HL-60 (cell line): ENCODE results near the gene KMT5C.

Source experiments
- DNase-seq, 2 experiments: peaks; one replicate each; pipeline ENCODE4 v3.0.0-alpha.2; 2010 to 2020; ENCODE audit warnings: low read depth in 1 of 2, low spot score in 1 of 2
- H3K27ac ChIP-seq: fragments of 250-450 bp; sonication (Bioruptor Pico); replicated peaks from 2 replicates; pipeline ENCODE4 v1.5.1; 2020; ENCODE audit warnings: mild to moderate bottlenecking, moderate library complexity
- H3K27me3 ChIP-seq: fragments of 250-450 bp; sonication (Bioruptor Pico); 2 replicates; pipeline ENCODE4 v1.5.1; 2021; ENCODE audit warnings: mild to moderate bottlenecking, moderate library complexity; ENCODE audit not compliant: insufficient read depth, poor library complexity, severe bottlenecking
- H3K4me3 ChIP-seq: replicated peaks from 2 replicates; pipeline ENCODE4 v1.5.1; 2011; ENCODE audit warnings: mild to moderate bottlenecking, control low read depth, low read length; ENCODE audit not compliant: insufficient read depth
- GABPA ChIP-seq: IDR thresholded peaks from 2 replicates; pipeline ENCODE4 v1.6.1; 2012; ENCODE audit warnings: low read depth
- POLR2AphosphoS5 ChIP-seq: IDR thresholded peaks from 2 replicates; pipeline ENCODE4 v1.6.1; 2012; ENCODE audit warnings: low read depth
- SPI1 ChIP-seq: IDR thresholded peaks from 2 replicates; pipeline ENCODE4 v1.6.1; 2012; ENCODE audit warnings: low read depth, mild to moderate bottlenecking, borderline replicate concordance
- TF ChIP-seq, protein P1 (sequence below): IDR thresholded peaks from one replicate; pipeline ENCODE4 v1.5.1; 2011; ENCODE audit warnings: low read length, control low read depth, inconsistent platforms; ENCODE audit not compliant: insufficient read depth
- TF ChIP-seq, protein P2 (sequence below): IDR thresholded peaks from 2 replicates; pipeline ENCODE4 v1.6.1; 2012; ENCODE audit warnings: low read depth; ENCODE audit not compliant: insufficient replicate concordance

The KMT5C gene

DNA sequence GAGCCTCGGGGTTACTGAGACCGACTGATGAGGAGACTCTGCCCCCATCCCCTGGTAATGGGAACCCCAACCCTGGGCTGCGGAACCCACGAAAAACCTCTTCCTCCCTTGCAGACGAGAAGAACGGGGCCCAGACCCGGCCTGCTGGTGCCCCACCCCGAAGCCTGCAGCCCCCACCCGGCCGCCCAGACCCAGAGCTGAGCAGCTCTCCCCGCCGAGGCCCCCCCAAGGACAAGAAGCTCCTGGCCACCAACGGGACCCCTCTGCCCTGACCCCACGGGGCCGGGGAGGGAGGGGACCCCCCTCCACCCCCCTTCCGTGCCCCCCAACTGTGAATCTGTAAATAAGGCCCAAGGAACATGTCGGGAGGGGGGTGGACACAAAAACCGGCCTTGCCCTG is 27.9 kb upstream of the KMT5C start:
- Histone ChIP-seq H3K4me3 (no peak overlapping the region), H3K27ac (no peak overlapping the region), H3K27me3 (no peaks in the 10 kb centered on the region)
- DNase-seq = no peak
- no peak for TF ChIP-seq GABPA

DNA sequence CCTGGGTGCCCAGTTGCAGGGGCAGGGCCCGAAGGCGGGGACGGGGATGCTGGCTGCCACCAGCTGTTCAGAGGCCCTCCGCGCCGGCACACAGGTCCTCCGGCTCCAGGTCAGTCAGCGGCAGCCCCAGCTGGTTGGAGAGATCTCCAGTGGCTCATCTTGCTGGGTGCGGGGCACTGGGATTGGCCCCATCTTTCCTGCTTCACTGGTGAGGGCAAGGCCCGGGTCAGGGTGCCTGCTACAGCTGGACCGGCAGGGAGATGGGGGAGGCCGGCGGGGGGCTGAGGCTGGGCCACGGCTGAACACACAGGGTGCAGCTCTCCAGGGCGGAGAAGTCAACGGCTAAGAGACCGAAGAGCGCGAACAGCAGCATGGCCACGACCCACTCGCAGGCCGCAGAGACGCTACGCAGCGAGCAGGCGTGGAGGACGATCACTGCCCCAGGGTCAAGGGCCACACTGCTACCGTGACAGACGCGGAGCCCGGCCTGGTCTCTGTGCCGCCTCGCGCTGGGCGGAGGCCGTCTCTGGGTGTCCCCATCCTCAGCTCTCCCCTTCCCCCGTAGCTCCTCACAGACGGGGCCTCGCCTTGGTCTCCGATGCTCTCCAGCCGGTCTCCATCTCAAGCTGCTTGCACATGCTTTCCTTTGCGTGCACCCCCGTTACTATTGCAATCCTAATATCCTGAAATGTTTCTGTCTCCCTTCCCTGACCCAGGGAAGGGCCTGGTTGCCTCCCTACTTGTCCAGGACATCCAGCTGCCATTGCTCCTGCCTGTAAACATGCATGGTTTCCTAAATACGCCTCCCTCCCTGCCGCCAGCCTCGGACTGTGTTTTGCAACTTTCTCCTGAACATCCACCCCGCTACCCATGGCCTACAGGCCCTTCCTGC is 26.8 kb upstream of the KMT5C start:
- Histone ChIP-seq H3K27me3 (no peaks in the 10 kb centered on the region), H3K27ac (no peak overlapping the region)
- TF ChIP-seq, protein P1, sequence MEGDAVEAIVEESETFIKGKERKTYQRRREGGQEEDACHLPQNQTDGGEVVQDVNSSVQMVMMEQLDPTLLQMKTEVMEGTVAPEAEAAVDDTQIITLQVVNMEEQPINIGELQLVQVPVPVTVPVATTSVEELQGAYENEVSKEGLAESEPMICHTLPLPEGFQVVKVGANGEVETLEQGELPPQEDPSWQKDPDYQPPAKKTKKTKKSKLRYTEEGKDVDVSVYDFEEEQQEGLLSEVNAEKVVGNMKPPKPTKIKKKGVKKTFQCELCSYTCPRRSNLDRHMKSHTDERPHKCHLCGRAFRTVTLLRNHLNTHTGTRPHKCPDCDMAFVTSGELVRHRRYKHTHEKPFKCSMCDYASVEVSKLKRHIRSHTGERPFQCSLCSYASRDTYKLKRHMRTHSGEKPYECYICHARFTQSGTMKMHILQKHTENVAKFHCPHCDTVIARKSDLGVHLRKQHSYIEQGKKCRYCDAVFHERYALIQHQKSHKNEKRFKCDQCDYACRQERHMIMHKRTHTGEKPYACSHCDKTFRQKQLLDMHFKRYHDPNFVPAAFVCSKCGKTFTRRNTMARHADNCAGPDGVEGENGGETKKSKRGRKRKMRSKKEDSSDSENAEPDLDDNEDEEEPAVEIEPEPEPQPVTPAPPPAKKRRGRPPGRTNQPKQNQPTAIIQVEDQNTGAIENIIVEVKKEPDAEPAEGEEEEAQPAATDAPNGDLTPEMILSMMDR = no peak
- TF ChIP-seq, protein P2, sequence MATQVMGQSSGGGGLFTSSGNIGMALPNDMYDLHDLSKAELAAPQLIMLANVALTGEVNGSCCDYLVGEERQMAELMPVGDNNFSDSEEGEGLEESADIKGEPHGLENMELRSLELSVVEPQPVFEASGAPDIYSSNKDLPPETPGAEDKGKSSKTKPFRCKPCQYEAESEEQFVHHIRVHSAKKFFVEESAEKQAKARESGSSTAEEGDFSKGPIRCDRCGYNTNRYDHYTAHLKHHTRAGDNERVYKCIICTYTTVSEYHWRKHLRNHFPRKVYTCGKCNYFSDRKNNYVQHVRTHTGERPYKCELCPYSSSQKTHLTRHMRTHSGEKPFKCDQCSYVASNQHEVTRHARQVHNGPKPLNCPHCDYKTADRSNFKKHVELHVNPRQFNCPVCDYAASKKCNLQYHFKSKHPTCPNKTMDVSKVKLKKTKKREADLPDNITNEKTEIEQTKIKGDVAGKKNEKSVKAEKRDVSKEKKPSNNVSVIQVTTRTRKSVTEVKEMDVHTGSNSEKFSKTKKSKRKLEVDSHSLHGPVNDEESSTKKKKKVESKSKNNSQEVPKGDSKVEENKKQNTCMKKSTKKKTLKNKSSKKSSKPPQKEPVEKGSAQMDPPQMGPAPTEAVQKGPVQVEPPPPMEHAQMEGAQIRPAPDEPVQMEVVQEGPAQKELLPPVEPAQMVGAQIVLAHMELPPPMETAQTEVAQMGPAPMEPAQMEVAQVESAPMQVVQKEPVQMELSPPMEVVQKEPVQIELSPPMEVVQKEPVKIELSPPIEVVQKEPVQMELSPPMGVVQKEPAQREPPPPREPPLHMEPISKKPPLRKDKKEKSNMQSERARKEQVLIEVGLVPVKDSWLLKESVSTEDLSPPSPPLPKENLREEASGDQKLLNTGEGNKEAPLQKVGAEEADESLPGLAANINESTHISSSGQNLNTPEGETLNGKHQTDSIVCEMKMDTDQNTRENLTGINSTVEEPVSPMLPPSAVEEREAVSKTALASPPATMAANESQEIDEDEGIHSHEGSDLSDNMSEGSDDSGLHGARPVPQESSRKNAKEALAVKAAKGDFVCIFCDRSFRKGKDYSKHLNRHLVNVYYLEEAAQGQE = no peak
- no peak for TF ChIP-seq SPI1
- TF ChIP-seq GABPA = no peak
- no peak for TF ChIP-seq POLR2AphosphoS5

DNA sequence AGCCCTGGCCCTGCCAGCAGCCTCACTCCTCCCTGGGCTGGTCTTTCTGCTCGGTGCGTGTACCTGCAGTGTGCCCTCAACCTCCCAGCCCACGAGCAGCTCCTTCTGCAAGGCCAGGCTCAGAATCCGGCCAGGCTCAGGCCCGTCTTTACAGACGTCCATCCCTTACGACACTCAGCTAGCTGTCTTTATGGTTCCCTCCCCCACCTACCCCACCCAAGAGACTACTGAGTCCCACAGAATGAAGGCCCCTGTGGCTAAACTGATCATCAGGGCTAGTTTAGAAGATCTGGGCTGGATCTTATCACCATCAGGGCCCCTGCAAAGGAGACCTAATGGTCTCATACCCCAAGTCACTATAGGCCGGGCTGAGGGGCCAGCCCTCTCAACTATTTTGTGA is 25.3 kb upstream of the KMT5C start:
- TF ChIP-seq, protein P2 = no peak
- TF ChIP-seq, protein P1 = no peak
- TF ChIP-seq SPI1 = no peak
- DNase-seq = no peak
- Histone ChIP-seq H3K27ac (no peak overlapping the region), H3K4me3 (no peak overlapping the region), H3K27me3 (no peaks in the 10 kb centered on the region)

More for the DNA sequence above, 26.8 kb upstream of the KMT5C start:
- no peak overlapping the region for H3K4me3 ChIP-seq
- DNase-seq = no peak

DNA sequence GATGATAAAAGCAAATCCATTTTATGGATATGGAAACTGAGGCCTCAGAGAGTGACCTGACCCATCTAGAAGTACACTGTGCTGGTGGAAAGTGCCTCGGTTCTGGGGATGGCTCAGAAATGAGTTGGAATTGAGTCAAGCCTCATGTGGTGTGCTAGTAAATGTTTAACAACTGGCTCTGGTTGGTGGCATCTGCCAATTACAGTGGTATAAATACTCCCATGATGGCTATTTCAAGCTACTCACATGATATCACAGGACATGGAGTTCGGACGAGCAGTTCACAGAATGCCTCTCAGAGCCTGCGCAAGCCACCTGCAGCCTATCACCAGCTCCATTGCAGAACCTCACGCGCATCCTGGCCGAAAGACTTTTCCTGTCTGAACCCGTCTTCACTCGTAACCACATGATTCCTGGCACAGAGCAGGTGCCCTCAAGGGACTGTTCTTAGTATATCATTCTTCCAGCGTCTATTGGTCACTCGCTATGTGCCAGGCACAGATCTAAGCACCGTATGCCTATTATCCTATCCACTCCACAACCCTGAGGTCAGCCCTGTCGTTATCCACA is 23.6 kb upstream of the KMT5C start:
- no peak for TF ChIP-seq SPI1
- TF ChIP-seq, protein P1 = no peak
- TF ChIP-seq GABPA = no peak
- TF ChIP-seq POLR2AphosphoS5 = no peak
- TF ChIP-seq, protein P2 = no peak
- no peak overlapping the region for H3K27ac ChIP-seq
- H3K4me3 ChIP-seq = no peak overlapping the region
- no peak for DNase-seq
- no peaks in the 10 kb centered on the region for H3K27me3 ChIP-seq
